Fibroblast of villous mesenchyme (primary cell): Measurements from ENCODE around the gene FCGBP. TPM values are rescaled to one million over a fixed set of nuclear protein-coding genes. Genes with fewer than 3 reads are reported as not detected.
"Not testable (repeated sequence)": the region's sequence is repeated elsewhere in the genome, so short reads cannot be mapped to it uniquely, and the experiment has no call there.

Experiments
- DNase-seq: peaks from one replicate; pipeline ENCODE4 v3.0.0-alpha.2; 2010; ENCODE audit warnings: low read depth
- H3K4me3 ChIP-seq: 2 replicates; pipeline ENCODE4 v1.5.1; 2011; ENCODE audit warnings: low read depth, mild to moderate bottlenecking, low read length
- CTCF ChIP-seq: IDR thresholded peaks from 2 replicates; pipeline ENCODE4 v1.5.1; 2012; ENCODE audit warnings: low read depth, mild to moderate bottlenecking, low read length; ENCODE audit not compliant: insufficient read depth
- total RNA-seq: library from RNA; depleted of rRNA; stranded (reverse); fragments of >200 nt; gene quantifications from 2 replicates; pipeline ENCODE4 v1.2.3, GENCODE V29; 2012

The FCGBP gene
- total RNA-seq, 1 donor = under 0.01 TPM

- H3K4me3 ChIP-seq, DNase-seq: not testable (repeated sequence)
Measured at GRCh38 chr19:39891660-39892505, 42.6 kb downstream of the FCGBP start.

- DNase-seq = no peak
- H3K4me3 ChIP-seq = no peak overlapping the region
- no peak for TF ChIP-seq CTCF
Measured at GRCh38 chr19:39890755-39891551, 43.5 kb downstream of the FCGBP start.

- not testable (repeated sequence) for H3K4me3 ChIP-seq
Measured at GRCh38 chr19:39889872-39890754, 44.3 kb downstream of the FCGBP start.

GRCh38 chr19:39887456-39887951 lies 46.9 kb downstream of the FCGBP start:
- not testable (repeated sequence) for DNase-seq

More at GRCh38 chr19:39889872-39890754, 44.3 kb downstream of the FCGBP start:
- DNase-seq = not testable (repeated sequence)

GRCh38 chr19:39885821-39886554 lies 48.4 kb downstream of the FCGBP start:
- not testable (repeated sequence) for DNase-seq, H3K4me3 ChIP-seq

More at GRCh38 chr19:39887456-39887951, 46.9 kb downstream of the FCGBP start:
- H3K4me3 ChIP-seq = not testable (repeated sequence)

- DNase-seq, H3K4me3 ChIP-seq: not testable (repeated sequence)
Measured at GRCh38 chr19:39884721-39885120, 49.7 kb downstream of the FCGBP start.

Other genes with a start within 250 kb of the FCGBP start
- gene LGALS14, start 230.2 kb downstream of the FCGBP start, total RNA-seq = not detected in 2 replicates
- not detected in 2 replicates for gene CLC, start 196.6 kb downstream of the FCGBP start, total RNA-seq
- not detected in 2 replicates for gene LEUTX, start 155.8 kb downstream of the FCGBP start, total RNA-seq
- gene DYRK1B, start 100.5 kb downstream of the FCGBP start, total RNA-seq = 9.7 and 10.4 TPM in 2 replicates
- gene FBL, start 88.3 kb downstream of the FCGBP start, total RNA-seq = 83.3 and 114 TPM in 2 replicates
- gene PSMC4, start 36.5 kb upstream of the FCGBP start, total RNA-seq = 106 and 116 TPM in 2 replicates
- 3.9 and 8.2 TPM in 2 replicates for gene ZNF546, start 62.4 kb upstream of the FCGBP start, total RNA-seq
- gene ZNF780B, start 121.6 kb upstream of the FCGBP start, total RNA-seq = 12.9 and 13.4 TPM in 2 replicates
- gene ZNF780A, start 156.3 kb upstream of the FCGBP start, total RNA-seq = 13.4 and 16.4 TPM in 2 replicates